ENCODE data around the gene SCD5.

The SCD5 gene

DNA sequence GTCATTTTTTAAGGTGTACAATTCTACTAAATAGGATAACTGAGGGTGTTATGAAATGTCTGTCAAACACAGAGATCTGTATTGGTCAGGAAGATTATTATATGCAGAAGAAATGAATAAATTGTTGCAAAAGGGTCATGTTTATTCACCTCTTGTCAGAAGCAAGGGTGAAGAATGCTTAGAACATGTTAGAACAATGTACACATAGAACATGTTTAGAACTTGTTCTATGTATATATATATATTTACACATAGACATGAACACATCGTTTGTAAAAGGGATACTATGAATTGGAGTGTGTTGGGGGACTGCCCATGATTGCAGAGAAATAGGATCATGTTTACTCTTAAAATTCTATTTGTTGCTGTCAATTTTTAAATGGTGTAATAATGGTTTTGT is 208.8 kb downstream of the SCD5 start:
- DNase-seq (ENCODE audit: low spot score): no peak

DNA sequence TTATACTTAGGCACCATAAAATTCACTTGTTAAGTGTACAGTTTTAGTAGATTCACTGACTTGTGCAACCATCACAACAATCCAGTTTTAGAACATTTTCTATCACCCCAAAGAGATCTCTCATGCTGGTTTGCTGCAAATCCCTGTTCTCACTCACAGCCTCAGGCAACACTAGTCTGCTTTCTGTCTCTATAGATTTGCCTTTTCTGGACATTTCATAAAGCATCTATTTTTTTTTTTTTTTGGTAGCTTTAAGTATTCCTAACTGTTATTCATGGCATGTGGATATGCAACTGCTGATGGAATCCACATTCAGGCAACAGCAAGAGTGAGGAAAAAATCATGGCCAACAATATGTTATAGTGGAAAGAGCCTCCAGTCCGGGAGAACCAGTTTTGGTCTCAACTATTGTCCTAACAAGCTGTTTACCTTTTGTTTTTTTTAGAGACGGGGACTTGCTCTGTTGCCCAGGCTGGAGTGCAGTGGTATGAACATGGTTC is 209.8 kb downstream of the SCD5 start:
- DNase-seq (ENCODE audit: low spot score): no peak

DNA sequence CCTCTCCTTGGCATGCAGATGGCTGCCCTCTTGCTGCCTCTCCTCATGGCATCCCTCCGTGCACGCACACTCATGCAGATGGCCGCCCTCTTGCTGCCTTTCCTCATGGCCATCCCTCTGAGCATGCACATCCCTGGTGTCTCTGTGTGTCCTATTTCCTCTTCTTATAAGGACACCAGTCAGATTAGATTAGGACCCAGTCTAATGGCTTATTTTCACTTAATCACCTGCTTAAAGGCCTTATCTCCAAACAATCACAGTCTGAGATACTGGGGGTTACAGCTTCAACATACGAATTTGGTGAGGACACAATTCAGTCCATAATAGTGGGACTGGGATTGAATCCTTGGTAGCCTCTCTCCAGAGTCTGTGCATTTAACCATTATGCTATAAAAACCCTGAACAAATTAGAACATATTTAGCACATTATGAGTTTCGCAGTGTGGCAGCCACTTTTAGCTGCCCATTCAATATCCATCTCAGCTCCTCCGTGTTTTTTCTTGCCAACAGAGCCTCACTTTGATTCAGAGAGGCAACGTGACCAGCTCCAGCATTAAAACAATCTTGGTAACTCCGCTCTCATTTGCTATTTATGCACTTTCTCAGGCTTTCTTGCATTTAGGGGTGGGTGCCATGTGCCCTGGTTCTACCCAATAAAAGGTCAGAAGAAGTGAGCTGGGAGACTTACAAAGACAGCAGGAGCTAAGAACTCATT is 210.6 kb downstream of the SCD5 start:
- DNase-seq (ENCODE audit: low spot score): no peak

- no peak for DNase-seq (ENCODE audit: low spot score)
Measured at GRCh38 chr4:82585690-82586435, 212.7 kb downstream of the SCD5 start.

GRCh38 chr4:82584931-82585330 is 213.7 kb downstream of the SCD5 start:
- no peak for DNase-seq (ENCODE audit: low spot score)

GRCh38 chr4:82583897-82584587 is 214.6 kb downstream of the SCD5 start:
- no peak for DNase-seq (ENCODE audit: low spot score)

- DNase-seq (ENCODE audit: low spot score): no peak
Measured at GRCh38 chr4:82579932-82580331, 218.7 kb downstream of the SCD5 start.

All from AG08395 (cell line).